HepG2 (cell line): ENCODE data around the gene MYO18A. TPM values are rescaled to one million over a fixed set of nuclear protein-coding genes. Genes with fewer than 3 reads are reported as not detected.

ENCODE experiments used
- CREM ChIP-seq, 2 experiments: sonication (generic) in 1 of 2; formaldehyde crosslinking in 1 of 2; IDR thresholded peaks; 2 replicates each; pipeline versions ENCODE4 v1.4.0 to v1.6.1; 2016 to 2020; ENCODE audit warnings: antibody characterized with exemption in 1 of 2, mild to moderate bottlenecking in 1 of 2, missing genetic modification reagents in 1 of 2
- FOXJ3 ChIP-seq: sonication (generic); formaldehyde crosslinking; IDR thresholded peaks from 2 replicates; pipeline ENCODE4 v1.4.0; 2020; ENCODE audit warnings: missing genetic modification reagents, mild to moderate bottlenecking, borderline replicate concordance
- MEF2D ChIP-seq: sonication (generic); formaldehyde crosslinking; IDR thresholded peaks from 2 replicates; pipeline ENCODE4 v1.5.1; 2020; ENCODE audit warnings: mild to moderate bottlenecking, missing genetic modification reagents
- MTF2 ChIP-seq: sonication (generic); formaldehyde crosslinking; IDR thresholded peaks from 2 replicates; pipeline ENCODE4 v1.5.0; 2020; ENCODE audit warnings: missing genetic modification reagents, borderline replicate concordance
- PHF21A ChIP-seq: sonication (generic); formaldehyde crosslinking; IDR thresholded peaks from 2 replicates; pipeline ENCODE4 v1.5.0; 2020; ENCODE audit warnings: mild to moderate bottlenecking, missing genetic modification reagents
- SIN3B ChIP-seq: fragments of 150-350 bp; IDR thresholded peaks from 2 replicates; pipeline ENCODE4 v1.6.1; 2014; ENCODE audit warnings: low read length
- SMAD3 ChIP-seq: sonication (generic); formaldehyde crosslinking; IDR thresholded peaks from 2 replicates; pipeline ENCODE4 v1.4.0; 2020; ENCODE audit warnings: missing genetic modification reagents
- SRY ChIP-seq: sonication (generic); formaldehyde crosslinking; IDR thresholded peaks from 2 replicates; pipeline ENCODE4 v1.8.0; 2022; ENCODE audit warnings: mild to moderate bottlenecking, missing genetic modification reagents
- ZBTB8A ChIP-seq: sonication (generic); formaldehyde crosslinking; IDR thresholded peaks from 2 replicates; pipeline ENCODE4 v1.4.0; 2020; ENCODE audit warnings: mild to moderate bottlenecking, low read depth, missing genetic modification reagents, borderline replicate concordance
- ZNF616 ChIP-seq: sonication (generic); formaldehyde crosslinking; IDR thresholded peaks from 2 replicates; pipeline ENCODE4 v1.5.0; 2020; ENCODE audit warnings: low read depth, mild to moderate bottlenecking, missing genetic modification reagents
- ZNF720 ChIP-seq: sonication (generic); formaldehyde crosslinking; IDR thresholded peaks from 2 replicates; pipeline ENCODE4 v1.4.0; 2020; ENCODE audit warnings: missing genetic modification reagents
- ZNF768 ChIP-seq: sonication (generic); formaldehyde crosslinking; IDR thresholded peaks from 2 replicates; pipeline ENCODE4 v1.4.0; 2020; ENCODE audit warnings: missing genetic modification reagents
- ZNF891 ChIP-seq: sonication (generic); formaldehyde crosslinking; IDR thresholded peaks from 2 replicates; pipeline ENCODE4 v1.5.0; 2020; ENCODE audit warnings: mild to moderate bottlenecking, missing genetic modification reagents
- polyA plus RNA-seq, 8 experiments: library from polyadenylated mRNA; depleted of rRNA in 3 of 8; stranded (reverse) in 7 of 8; unstranded in 1 of 8; fragments of >200 nt; fragmentation: Illumina TruSeq in 4 of 8; extraction: Trizol in 4 of 8; gene quantifications; 2 replicates each; pipeline versions ENCODE4 v1.2.1 to v1.2.3, GENCODE V29; 2011 to 2016; ENCODE audit warnings: low read depth in 4 of 8, missing spikeins in 1 of 8, mixed read lengths in 1 of 8; ENCODE audit not compliant: insufficient read depth in 1 of 8
- total RNA-seq, 5 experiments: library from RNA; depleted of rRNA; stranded (reverse); fragments of >200 nt; fragmentation: Illumina TruSeq; extraction: Trizol; gene quantifications; 2 replicates each; pipeline ENCODE4 v1.2.3, GENCODE V29; 2016; ENCODE audit warnings: low read depth in 1 of 5
- TF ChIP-seq, protein P1 (sequence below): sonication (generic); formaldehyde crosslinking; IDR thresholded peaks from 2 replicates; pipeline ENCODE4 v1.4.0; 2020; ENCODE audit warnings: mild to moderate bottlenecking, low read depth, missing genetic modification reagents
- TF ChIP-seq, protein P2 (sequence below), 2 experiments: IDR thresholded peaks; 2 replicates each; pipeline ENCODE4 v1.6.1; 2011 to 2012; ENCODE audit warnings: low read length in 2 of 2, borderline replicate concordance in 1 of 2, low read depth in 1 of 2, mild to moderate bottlenecking in 1 of 2, moderate library complexity in 1 of 2
- TF ChIP-seq, protein P3 (sequence below): sonication (generic); formaldehyde crosslinking; IDR thresholded peaks from 2 replicates; pipeline ENCODE4 v1.8.0; 2022; ENCODE audit warnings: missing genetic modification reagents, mild to moderate bottlenecking, moderate library complexity, borderline replicate concordance

MYO18A gene
- total and polyA plus RNA-seq, 2 of the 13 experiments (the other 11 are each of a cell fraction or from before 2014, with no cell fraction given): 16.8 to 24.8 TPM

DNA sequence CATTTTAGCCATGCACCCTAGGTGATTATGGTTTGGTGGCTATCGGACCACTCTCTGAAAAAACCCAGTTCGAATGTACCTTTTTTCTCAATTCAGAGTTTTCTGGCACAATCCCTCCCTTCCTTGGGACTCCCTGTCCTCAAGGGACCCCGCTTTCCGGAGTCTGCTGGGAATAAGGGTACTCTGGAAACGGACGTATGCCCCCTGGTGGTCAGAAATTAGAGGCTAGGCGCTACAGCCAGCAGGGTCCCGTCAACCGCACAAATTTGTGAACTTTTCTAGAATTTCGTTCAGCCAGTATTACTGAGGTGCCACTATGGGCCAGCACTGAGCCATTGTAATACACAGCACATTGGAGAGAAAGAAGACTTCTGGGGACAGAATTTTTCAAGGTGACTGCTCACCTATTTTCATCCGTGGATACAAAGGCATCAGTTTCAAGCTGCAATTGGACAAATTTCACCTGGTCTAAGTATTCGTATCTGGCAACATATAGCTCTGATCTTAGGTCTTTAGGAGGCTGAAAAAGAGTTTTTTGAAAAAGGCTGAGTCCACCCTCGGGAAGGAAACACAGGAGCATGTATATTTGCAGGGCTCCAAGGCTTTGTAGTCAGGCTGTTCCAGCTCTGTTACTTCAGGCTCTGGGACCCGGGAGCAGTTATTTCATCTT, 39.3 kb upstream of the MYO18A start (continued):
- TF ChIP-seq, protein P1, sequence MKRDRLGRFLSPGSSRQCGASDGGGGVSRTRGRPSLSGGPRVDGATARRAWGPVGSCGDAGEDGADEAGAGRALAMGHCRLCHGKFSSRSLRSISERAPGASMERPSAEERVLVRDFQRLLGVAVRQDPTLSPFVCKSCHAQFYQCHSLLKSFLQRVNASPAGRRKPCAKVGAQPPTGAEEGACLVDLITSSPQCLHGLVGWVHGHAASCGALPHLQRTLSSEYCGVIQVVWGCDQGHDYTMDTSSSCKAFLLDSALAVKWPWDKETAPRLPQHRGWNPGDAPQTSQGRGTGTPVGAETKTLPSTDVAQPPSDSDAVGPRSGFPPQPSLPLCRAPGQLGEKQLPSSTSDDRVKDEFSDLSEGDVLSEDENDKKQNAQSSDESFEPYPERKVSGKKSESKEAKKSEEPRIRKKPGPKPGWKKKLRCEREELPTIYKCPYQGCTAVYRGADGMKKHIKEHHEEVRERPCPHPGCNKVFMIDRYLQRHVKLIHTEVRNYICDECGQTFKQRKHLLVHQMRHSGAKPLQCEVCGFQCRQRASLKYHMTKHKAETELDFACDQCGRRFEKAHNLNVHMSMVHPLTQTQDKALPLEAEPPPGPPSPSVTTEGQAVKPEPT (CRISPR knock-in tag): no peak
- TF ChIP-seq SIN3B (no peak), MTF2 (CRISPR knock-in tag) (no peak), ZNF616 (CRISPR knock-in tag) (no peak), ZNF720 (no peak), MEF2D (CRISPR knock-in tag) (no peak), SRY (no peak), CREM (IDR thresholded peaks at IDR 0.05) (no peak), CREM (CRISPR knock-in tag; IDR thresholded peaks at IDR 0.05) (no peak), ZNF891 (CRISPR knock-in tag) (no peak), FOXJ3 (no peak), ZBTB8A (no peak), PHF21A (CRISPR knock-in tag) (peak; percentile 49; the same call in 1 of the 2 replicates), ZNF768 (CRISPR knock-in tag) (no peak), SMAD3 (CRISPR knock-in tag) (peak; percentile 47; the same call in 1 of the 2 replicates)
- TF ChIP-seq, protein P2, sequence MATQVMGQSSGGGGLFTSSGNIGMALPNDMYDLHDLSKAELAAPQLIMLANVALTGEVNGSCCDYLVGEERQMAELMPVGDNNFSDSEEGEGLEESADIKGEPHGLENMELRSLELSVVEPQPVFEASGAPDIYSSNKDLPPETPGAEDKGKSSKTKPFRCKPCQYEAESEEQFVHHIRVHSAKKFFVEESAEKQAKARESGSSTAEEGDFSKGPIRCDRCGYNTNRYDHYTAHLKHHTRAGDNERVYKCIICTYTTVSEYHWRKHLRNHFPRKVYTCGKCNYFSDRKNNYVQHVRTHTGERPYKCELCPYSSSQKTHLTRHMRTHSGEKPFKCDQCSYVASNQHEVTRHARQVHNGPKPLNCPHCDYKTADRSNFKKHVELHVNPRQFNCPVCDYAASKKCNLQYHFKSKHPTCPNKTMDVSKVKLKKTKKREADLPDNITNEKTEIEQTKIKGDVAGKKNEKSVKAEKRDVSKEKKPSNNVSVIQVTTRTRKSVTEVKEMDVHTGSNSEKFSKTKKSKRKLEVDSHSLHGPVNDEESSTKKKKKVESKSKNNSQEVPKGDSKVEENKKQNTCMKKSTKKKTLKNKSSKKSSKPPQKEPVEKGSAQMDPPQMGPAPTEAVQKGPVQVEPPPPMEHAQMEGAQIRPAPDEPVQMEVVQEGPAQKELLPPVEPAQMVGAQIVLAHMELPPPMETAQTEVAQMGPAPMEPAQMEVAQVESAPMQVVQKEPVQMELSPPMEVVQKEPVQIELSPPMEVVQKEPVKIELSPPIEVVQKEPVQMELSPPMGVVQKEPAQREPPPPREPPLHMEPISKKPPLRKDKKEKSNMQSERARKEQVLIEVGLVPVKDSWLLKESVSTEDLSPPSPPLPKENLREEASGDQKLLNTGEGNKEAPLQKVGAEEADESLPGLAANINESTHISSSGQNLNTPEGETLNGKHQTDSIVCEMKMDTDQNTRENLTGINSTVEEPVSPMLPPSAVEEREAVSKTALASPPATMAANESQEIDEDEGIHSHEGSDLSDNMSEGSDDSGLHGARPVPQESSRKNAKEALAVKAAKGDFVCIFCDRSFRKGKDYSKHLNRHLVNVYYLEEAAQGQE (IDR thresholded peaks at IDR 0.05; ENCODE audit: borderline replicate concordance in 1 of 2, low read depth in 1 of 2, low read length in 2 of 2): no peak
- TF ChIP-seq, protein P3, sequence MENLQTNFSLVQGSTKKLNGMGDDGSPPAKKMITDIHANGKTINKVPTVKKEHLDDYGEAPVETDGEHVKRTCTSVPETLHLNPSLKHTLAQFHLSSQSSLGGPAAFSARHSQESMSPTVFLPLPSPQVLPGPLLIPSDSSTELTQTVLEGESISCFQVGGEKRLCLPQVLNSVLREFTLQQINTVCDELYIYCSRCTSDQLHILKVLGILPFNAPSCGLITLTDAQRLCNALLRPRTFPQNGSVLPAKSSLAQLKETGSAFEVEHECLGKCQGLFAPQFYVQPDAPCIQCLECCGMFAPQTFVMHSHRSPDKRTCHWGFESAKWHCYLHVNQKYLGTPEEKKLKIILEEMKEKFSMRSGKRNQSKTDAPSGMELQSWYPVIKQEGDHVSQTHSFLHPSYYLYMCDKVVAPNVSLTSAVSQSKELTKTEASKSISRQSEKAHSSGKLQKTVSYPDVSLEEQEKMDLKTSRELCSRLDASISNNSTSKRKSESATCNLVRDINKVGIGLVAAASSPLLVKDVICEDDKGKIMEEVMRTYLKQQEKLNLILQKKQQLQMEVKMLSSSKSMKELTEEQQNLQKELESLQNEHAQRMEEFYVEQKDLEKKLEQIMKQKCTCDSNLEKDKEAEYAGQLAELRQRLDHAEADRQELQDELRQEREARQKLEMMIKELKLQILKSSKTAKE (CRISPR knock-in tag): no peak
